Hepatocyte (in vitro differentiated cells): ENCODE measurements around the gene VGF.

ENCODE experiments used
- EZH2 ChIP-seq: fragments of 200-600 bp; sonication (generic); IDR thresholded peaks from 2 replicates; pipeline ENCODE4 v1.6.1; 2016; ENCODE audit warnings: antibody characterized with exemption, mild to moderate bottlenecking, borderline replicate concordance
- TF ChIP-seq, protein P1 (sequence below): fragments of 200-600 bp; sonication (generic); IDR thresholded peaks from 2 replicates; pipeline ENCODE4 v1.5.1; 2016; ENCODE audit warnings: antibody characterized with exemption, mild to moderate bottlenecking; ENCODE audit not compliant: poor library complexity

DNA sequence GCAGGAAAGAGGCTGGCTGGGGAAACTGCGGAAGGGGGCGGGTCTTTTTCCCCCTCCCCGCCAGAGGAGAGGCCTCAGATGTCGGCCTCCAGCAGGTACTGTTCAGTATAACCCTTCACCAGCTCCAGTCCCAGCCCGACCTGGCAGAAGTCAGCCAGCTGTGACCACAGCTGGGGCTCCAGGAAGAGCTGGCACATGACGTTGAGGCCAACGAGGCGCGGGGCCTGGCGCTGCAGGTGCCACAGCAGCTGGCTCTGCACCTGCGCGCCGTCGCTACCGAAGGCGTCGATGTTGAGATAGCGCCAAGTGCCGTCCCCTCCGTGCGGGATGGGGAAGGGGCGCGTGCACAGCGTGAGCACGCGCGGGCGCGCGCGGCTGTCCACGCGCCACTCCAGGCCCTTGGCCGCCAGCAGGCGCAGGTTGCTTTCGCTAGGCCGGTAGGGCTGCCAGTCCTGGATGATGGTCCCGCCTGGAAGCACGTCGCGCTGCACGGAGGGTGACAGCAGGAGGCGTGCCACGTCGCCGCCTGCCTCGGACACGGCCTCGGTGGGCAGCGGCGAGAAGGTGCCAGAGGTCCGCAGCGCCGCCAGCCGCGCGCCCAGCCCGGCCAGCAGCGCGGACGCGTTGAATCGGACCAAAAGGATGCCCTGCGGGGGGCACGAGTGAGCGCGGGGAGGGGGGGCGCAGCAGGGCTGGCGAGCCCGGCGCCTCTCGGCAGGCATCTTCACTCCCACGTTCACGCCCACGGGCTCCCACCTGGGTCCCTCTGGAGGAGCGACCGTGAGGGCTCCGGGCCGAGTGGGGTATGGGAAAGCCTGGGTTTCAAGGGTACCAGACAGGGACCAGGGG is 6.9 kb upstream of the VGF start:
- TF ChIP-seq EZH2, result peak; percentile 82
- TF ChIP-seq, protein P1, sequence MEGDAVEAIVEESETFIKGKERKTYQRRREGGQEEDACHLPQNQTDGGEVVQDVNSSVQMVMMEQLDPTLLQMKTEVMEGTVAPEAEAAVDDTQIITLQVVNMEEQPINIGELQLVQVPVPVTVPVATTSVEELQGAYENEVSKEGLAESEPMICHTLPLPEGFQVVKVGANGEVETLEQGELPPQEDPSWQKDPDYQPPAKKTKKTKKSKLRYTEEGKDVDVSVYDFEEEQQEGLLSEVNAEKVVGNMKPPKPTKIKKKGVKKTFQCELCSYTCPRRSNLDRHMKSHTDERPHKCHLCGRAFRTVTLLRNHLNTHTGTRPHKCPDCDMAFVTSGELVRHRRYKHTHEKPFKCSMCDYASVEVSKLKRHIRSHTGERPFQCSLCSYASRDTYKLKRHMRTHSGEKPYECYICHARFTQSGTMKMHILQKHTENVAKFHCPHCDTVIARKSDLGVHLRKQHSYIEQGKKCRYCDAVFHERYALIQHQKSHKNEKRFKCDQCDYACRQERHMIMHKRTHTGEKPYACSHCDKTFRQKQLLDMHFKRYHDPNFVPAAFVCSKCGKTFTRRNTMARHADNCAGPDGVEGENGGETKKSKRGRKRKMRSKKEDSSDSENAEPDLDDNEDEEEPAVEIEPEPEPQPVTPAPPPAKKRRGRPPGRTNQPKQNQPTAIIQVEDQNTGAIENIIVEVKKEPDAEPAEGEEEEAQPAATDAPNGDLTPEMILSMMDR, result no peak
